GM23248 (cell line): ENCODE measurements around the gene MAP6D1. TPM values are rescaled to one million over a fixed set of nuclear protein-coding genes. Genes with fewer than 3 reads are reported as not detected.
"Not testable (repeated sequence)": the region's sequence is repeated elsewhere in the genome, so short reads cannot be mapped to it uniquely, and the experiment has no call there.

Experiments used
- DNase-seq: peaks from one replicate; pipeline ENCODE4 v3.0.0-alpha.2; 2015
- H2AFZ ChIP-seq: fragments of 200-600 bp; sonication (generic); 2 replicates; pipeline ENCODE4 v1.6.1; 2016; ENCODE audit warnings: antibody characterized with exemption
- H3F3A ChIP-seq: fragments of 200-600 bp; sonication (generic); 2 replicates; pipeline ENCODE4 v1.6.1; 2016; ENCODE audit warnings: mild to moderate bottlenecking, antibody characterized with exemption, mixed run types; ENCODE audit not compliant: insufficient read depth
- H3K27ac ChIP-seq: fragments of 200-600 bp; sonication (generic); 2 replicates; pipeline ENCODE4 v1.5.1; 2016; ENCODE audit warnings: mild to moderate bottlenecking
- H3K27me3 ChIP-seq: fragments of 200-600 bp; sonication (generic); replicated peaks from 2 replicates; pipeline ENCODE4 v1.6.1; 2016; ENCODE audit warnings: mild to moderate bottlenecking; ENCODE audit not compliant: insufficient read depth
- H3K36me3 ChIP-seq: fragments of 200-600 bp; sonication (generic); 2 replicates; pipeline ENCODE4 v1.6.1; 2016; ENCODE audit warnings: low read depth, mild to moderate bottlenecking
- H3K4me1 ChIP-seq: fragments of 200-600 bp; sonication (generic); 2 replicates; pipeline ENCODE4 v1.6.1; 2016; ENCODE audit warnings: mild to moderate bottlenecking; ENCODE audit not compliant: insufficient read depth
- H3K4me2 ChIP-seq: fragments of 200-600 bp; sonication (generic); one replicate; pipeline ENCODE4 v1.6.1; 2016; ENCODE audit warnings: mild to moderate bottlenecking; ENCODE audit not compliant: unreplicated experiment
- H3K4me3 ChIP-seq: fragments of 200-600 bp; sonication (generic); 2 replicates; pipeline ENCODE4 v1.5.1; 2016; ENCODE audit warnings: mild to moderate bottlenecking
- H3K79me2 ChIP-seq: fragments of 200-600 bp; sonication (generic); 2 replicates; pipeline ENCODE4 v1.6.1; 2016; ENCODE audit warnings: mild to moderate bottlenecking; ENCODE audit not compliant: insufficient read depth
- H3K9ac ChIP-seq: fragments of 200-600 bp; sonication (generic); 2 replicates; pipeline ENCODE4 v1.6.1; 2016; ENCODE audit warnings: mild to moderate bottlenecking
- H3K9me2 ChIP-seq: fragments of 200-600 bp; sonication (generic); 2 replicates; pipeline ENCODE4 v1.6.1; 2016; ENCODE audit warnings: mixed run types, mild to moderate bottlenecking, moderate library complexity; ENCODE audit not compliant: insufficient read depth
- H3K9me3 ChIP-seq: fragments of 200-600 bp; sonication (generic); one replicate; pipeline ENCODE4 v1.6.1; 2017; ENCODE audit warnings: low read depth
- H4K20me1 ChIP-seq: fragments of 200-600 bp; sonication (generic); 2 replicates; pipeline ENCODE4 v1.6.0; 2016; ENCODE audit not compliant: insufficient read depth
- EZH2 ChIP-seq: fragments of 200-600 bp; sonication (generic); IDR thresholded peaks from 2 replicates; pipeline ENCODE4 v1.6.1; 2018; ENCODE audit warnings: antibody characterized with exemption, mild to moderate bottlenecking; ENCODE audit not compliant: insufficient read depth, poor library complexity, severe bottlenecking
- EZH2phosphoT487 ChIP-seq: fragments of 200-600 bp; sonication (generic); IDR thresholded peaks from 2 replicates; pipeline ENCODE4 v1.6.1; 2018; ENCODE audit warnings: antibody characterized with exemption, moderate library complexity, mild to moderate bottlenecking, low read depth; ENCODE audit not compliant: insufficient read depth
- WGBS, 2 experiments: methylation state at CpG; one replicate each; pipeline ENCODE4 v1.1.6; 2015 to 2017; ENCODE audit warnings: low lambda C conversion rate in 2 of 2, low coverage in 1 of 2; ENCODE audit errors: missing lambda C conversion rate in 2 of 2; 5-methylcytosine and 5-hydroxymethylcytosine counted together
- in situ Hi-C: fragments of 300-500 bp; cut with MboI; formaldehyde crosslinking; loops from 2 replicates; pipeline ENCODE4 v1.15.0; 2020
- polyA plus RNA-seq: library from polyadenylated mRNA; unstranded; fragments of >200 nt; fragmentation: Nextera tagmentation; extraction: Ambion mirVana; gene quantifications from 2 replicates; pipeline ENCODE4 v1.2.1, GENCODE V29; 2016
- total RNA-seq: library from RNA; depleted of rRNA; stranded (reverse); fragments of >200 nt; shearing (Covaris generic); gene quantifications from 2 replicates; pipeline ENCODE4 v1.2.3, GENCODE V29; 2014

The MAP6D1 gene
- total and polyA plus RNA-seq, 2 experiments from 2014 or later = 2.8 to 5.5 TPM

GRCh38 chr3:183779896-183780465, 45.4 kb downstream of the MAP6D1 start:
- peak; percentile 15 for DNase-seq
- in situ Hi-C loops = no loop called here
- Histone ChIP-seq H3K4me2 (no peak overlapping the region), H3K9me3 (no peaks in the 10 kb centered on the region), H3F3A (peaks cover 21% of the 10 kb centered on the region), H3K9me2 (no peaks in the 10 kb centered on the region), H3K4me1 (peaks cover 25% of the 10 kb centered on the region), H3K27me3 (no peaks in the 10 kb centered on the region), H3K36me3 (peaks cover 68% of the 10 kb centered on the region), H3K9ac (no peak overlapping the region), H3K27ac (no peak overlapping the region), H4K20me1 (no peaks in the 10 kb centered on the region), H2AFZ (no peak overlapping the region), H3K79me2 (peaks cover 26% of the 10 kb centered on the region; the same call in 1 of the 2 replicates), H3K4me3 (no peak overlapping the region)
- 97% methylated on average over 14 of the region's 14 CpGs for WGBS, 2 experiments
- TF ChIP-seq EZH2 (no peak), EZH2phosphoT487 (no peak)

- TF ChIP-seq EZH2phosphoT487 (no peak), EZH2 (no peak)
- peak; percentile 16 for DNase-seq
- Histone ChIP-seq H3K4me1 (peaks cover 41% of the 10 kb centered on the region), H3K36me3 (peaks cover 58% of the 10 kb centered on the region), H3K4me3 (no peak overlapping the region), H3K79me2 (0 out of 2 replicates have a peak, but pooled peaks cover 4% of the 10 kb centered on the region), H3K9ac (no peak overlapping the region), H3K9me2 (no peaks in the 10 kb centered on the region), H3K4me2 (no peak overlapping the region), H3K27me3 (no peaks in the 10 kb centered on the region), H2AFZ (no peak overlapping the region), H4K20me1 (no peaks in the 10 kb centered on the region), H3K9me3 (no peaks in the 10 kb centered on the region), H3K27ac (no peak overlapping the region), H3F3A (peaks cover 39% of the 10 kb centered on the region)
- in situ Hi-C loops = no loop called here
- WGBS, 2 experiments = 46 to 50% methylated on average over 4 of the region's 4 CpGs
Measured at GRCh38 chr3:183777016-183777618, 48.3 kb downstream of the MAP6D1 start.

- H3K9me2 ChIP-seq, H3K9me3 ChIP-seq, H3K4me3 ChIP-seq, in situ Hi-C loops, H3K27ac ChIP-seq, H4K20me1 ChIP-seq, H3K4me2 ChIP-seq, H2AFZ ChIP-seq, H3K79me2 ChIP-seq, H3K27me3 ChIP-seq, DNase-seq, H3K9ac ChIP-seq: not testable (repeated sequence)
- 49 to 60% methylated on average over 5 of the region's 5 CpGs for WGBS, 2 experiments
- H3K36me3 ChIP-seq = peaks cover 54% of the 10 kb centered on the region
- peaks cover 41% of the 10 kb centered on the region for H3K4me1 ChIP-seq
- peaks cover 39% of the 10 kb centered on the region for H3F3A ChIP-seq
Measured at GRCh38 chr3:183776451-183776850, 48.9 kb downstream of the MAP6D1 start.

- H3K79me2 ChIP-seq = 0 out of 2 replicates have a peak, but pooled peaks cover 4% of the 10 kb centered on the region
- H3K4me1 ChIP-seq = peaks cover 41% of the 10 kb centered on the region
- H4K20me1 ChIP-seq = no peaks in the 10 kb centered on the region
- no peak overlapping the region; the same call in 1 of the 2 replicates for H3K27ac ChIP-seq
- H3K36me3 ChIP-seq = peaks cover 47% of the 10 kb centered on the region
- no peaks in the 10 kb centered on the region for H3K9me3 ChIP-seq
- in situ Hi-C loops = no loop called here
- H3K27me3 ChIP-seq = no peaks in the 10 kb centered on the region
- TF ChIP-seq EZH2 (no peak), EZH2phosphoT487 (no peak)
- peak; percentile 1 for DNase-seq
- no peak overlapping the region for H3K4me3 ChIP-seq
- peaks cover 39% of the 10 kb centered on the region for H3F3A ChIP-seq
- H3K4me2 ChIP-seq = peak overlapping the region; percentile 69
- 59 to 90% methylated on average over 3 to 5 of the region's 5 CpGs for WGBS, 2 experiments
- no peak overlapping the region for H3K9ac ChIP-seq
- H3K9me2 ChIP-seq = no peaks in the 10 kb centered on the region
- H2AFZ ChIP-seq = no peak overlapping the region
Measured at GRCh38 chr3:183775781-183776180, 49.6 kb downstream of the MAP6D1 start.
